Keratinocyte (primary cell): ENCODE measurements around the gene FITM2. TPM values are rescaled to one million over a fixed set of nuclear protein-coding genes. Genes with fewer than 3 reads are reported as not detected.
"Not testable (repeated sequence)": the region's sequence is repeated elsewhere in the genome, so short reads cannot be mapped to it uniquely, and the experiment has no call there.

Experiments used
- DNase-seq: peaks from one replicate; pipeline ENCODE4 v3.0.0-alpha.2; 2011; ENCODE audit warnings: low read depth, missing footprints, low spot score
- FAIRE-seq: peaks from 2 replicates; lab custom pipeline; 2011; peaks lifted over from hg19 to GRCh38; lab: Jason Lieb, UNC
- H2AFZ ChIP-seq: 2 replicates; pipeline ENCODE4 v1.6.0; 2012; ENCODE audit warnings: low read length, control low read depth, inconsistent platforms; ENCODE audit not compliant: control insufficient read depth
- H3K27ac ChIP-seq: 2 replicates; pipeline ENCODE4 v1.5.1; 2011; ENCODE audit warnings: low read length; ENCODE audit not compliant: control insufficient read depth, insufficient read depth
- H3K27me3 ChIP-seq: 3 replicates; pipeline ENCODE4 v1.6.0; 2011; ENCODE audit warnings: low read length; ENCODE audit not compliant: control insufficient read depth, insufficient read depth; ENCODE audit errors: extremely low read depth
- H3K36me3 ChIP-seq, 2 experiments: 2 replicates in 1 of 2; 3 replicates in 1 of 2; pipeline ENCODE4 v1.5.1; 2011; ENCODE audit warnings: low read length in 2 of 2, mild to moderate bottlenecking in 1 of 2; ENCODE audit not compliant: control insufficient read depth in 2 of 2, insufficient read depth in 2 of 2; ENCODE audit errors: extremely low read depth in 1 of 2
- H3K4me1 ChIP-seq: 3 replicates; pipeline ENCODE4 v1.5.1; 2011; ENCODE audit warnings: low read length; ENCODE audit not compliant: control insufficient read depth, insufficient read depth; ENCODE audit errors: extremely low read depth
- H3K4me2 ChIP-seq: 3 replicates; pipeline ENCODE4 v1.6.0; 2011; ENCODE audit warnings: low read depth, low read length; ENCODE audit not compliant: control insufficient read depth, insufficient read depth; ENCODE audit errors: extremely low read depth
- H3K4me3 ChIP-seq, 3 experiments: fragments of 200-600 bp in 1 of 3; sonication (generic) in 1 of 3; 2 replicates in 2 of 3; 3 replicates in 1 of 3; pipeline ENCODE4 v1.5.1; 2011 to 2016; ENCODE audit warnings: low read length in 3 of 3, mild to moderate bottlenecking in 3 of 3, control low read depth in 2 of 3, inconsistent platforms in 1 of 3, low read depth in 1 of 3, mixed read lengths in 1 of 3, mixed run types in 1 of 3, moderate library complexity in 1 of 3; ENCODE audit not compliant: control insufficient read depth in 2 of 3, insufficient read depth in 2 of 3; ENCODE audit errors: extremely low read depth in 1 of 3
- H3K79me2 ChIP-seq: 2 replicates; pipeline ENCODE4 v1.6.0; 2012; ENCODE audit warnings: low read length; ENCODE audit not compliant: control insufficient read depth, insufficient read depth
- H3K9ac ChIP-seq: 3 replicates; pipeline ENCODE4 v1.6.0; 2011; ENCODE audit warnings: low read length; ENCODE audit not compliant: control insufficient read depth, insufficient read depth; ENCODE audit errors: extremely low read depth
- H3K9me1 ChIP-seq: 3 replicates; pipeline ENCODE4 v1.6.0; 2011; ENCODE audit warnings: low read length; ENCODE audit not compliant: control insufficient read depth, insufficient read depth; ENCODE audit errors: extremely low read depth
- H3K9me3 ChIP-seq: 2 replicates; pipeline ENCODE4 v1.5.1; 2012; ENCODE audit warnings: low read depth, low read length; ENCODE audit not compliant: control insufficient read depth
- H4K20me1 ChIP-seq: 3 replicates; pipeline ENCODE4 v1.6.0; 2011; ENCODE audit warnings: low read length; ENCODE audit not compliant: control insufficient read depth, insufficient read depth; ENCODE audit errors: extremely low read depth
- EZH2 ChIP-seq: IDR thresholded peaks from one replicate; pipeline ENCODE4 v1.6.1; 2012; ENCODE audit warnings: inconsistent platforms, mild to moderate bottlenecking, low read length, moderate library complexity
- dilution Hi-C: fragments of 300-500 bp; cut with MboI; formaldehyde crosslinking; loops from one replicate; pipeline ENCODE4 v1.7.0; 2020; ENCODE audit warnings: low sequenced_read_pairs; ENCODE audit not compliant: extremely low pct_ligation_motif_present
- polyA plus RNA-seq, 5 experiments: library from polyadenylated mRNA; depleted of rRNA in 3 of 5; stranded (reverse) in 3 of 5; stranded (forward) in 1 of 5; unstranded in 1 of 5; fragments of >200 nt; gene quantifications; 1 replicate in 1 of 5; 2 replicates in 3 of 5; 3 replicates in 1 of 5; pipeline versions ENCODE4 v1.2.1 to v1.2.3, GENCODE V29; 2011 to 2012; ENCODE audit warnings: missing spikeins in 2 of 5, low read depth in 1 of 5, low replicate concordance in 1 of 5
- TF ChIP-seq, protein P1 (sequence below), 3 experiments: IDR thresholded peaks in 1 of 3; conservative IDR thresholded peaks in 1 of 3; optimal IDR thresholded peaks in 1 of 3; 2 replicates in 2 of 3; 3 replicates in 1 of 3; pipeline versions ENCODE3 to v1.5.1; 2011; ENCODE audit warnings: low read length in 3 of 3, mild to moderate bottlenecking in 3 of 3, moderate library complexity in 2 of 3, control low read depth in 1 of 3, inconsistent platforms in 1 of 3; ENCODE audit not compliant: insufficient read depth in 2 of 3; ENCODE audit errors: extremely low read depth in 1 of 3

FITM2 gene
- polyA plus RNA-seq, 1 donor (not counting 4 experiments of a cell fraction or from before 2014, with no cell fraction given): 2.9 TPM

DNA sequence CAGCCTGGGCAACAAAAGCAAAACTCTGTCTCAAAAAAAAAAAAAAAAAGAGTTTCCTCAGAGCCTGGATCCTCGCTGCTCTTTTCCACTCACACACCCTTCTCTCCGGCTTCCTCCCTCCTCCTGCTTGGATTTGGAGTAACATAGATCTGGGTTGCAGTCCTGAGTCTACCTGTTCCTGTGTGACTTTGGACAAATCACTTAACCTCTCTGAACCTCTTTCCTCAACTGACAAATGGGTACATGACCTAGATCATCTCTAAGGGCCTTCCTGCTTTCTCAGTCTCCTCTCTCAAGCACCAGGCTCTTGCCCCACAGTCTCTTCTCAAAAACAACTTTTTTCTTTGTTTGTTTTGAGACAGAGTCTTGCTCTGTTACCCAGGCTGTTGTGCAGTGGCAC, 20.2 kb upstream of the FITM2 start:
- H3K79me2 ChIP-seq: no peaks in the 10 kb centered on the region
- FAIRE-seq (no peak), DNase-seq (no peak)
- no peak overlapping the region for H3K9ac ChIP-seq
- TF ChIP-seq, protein P1, sequence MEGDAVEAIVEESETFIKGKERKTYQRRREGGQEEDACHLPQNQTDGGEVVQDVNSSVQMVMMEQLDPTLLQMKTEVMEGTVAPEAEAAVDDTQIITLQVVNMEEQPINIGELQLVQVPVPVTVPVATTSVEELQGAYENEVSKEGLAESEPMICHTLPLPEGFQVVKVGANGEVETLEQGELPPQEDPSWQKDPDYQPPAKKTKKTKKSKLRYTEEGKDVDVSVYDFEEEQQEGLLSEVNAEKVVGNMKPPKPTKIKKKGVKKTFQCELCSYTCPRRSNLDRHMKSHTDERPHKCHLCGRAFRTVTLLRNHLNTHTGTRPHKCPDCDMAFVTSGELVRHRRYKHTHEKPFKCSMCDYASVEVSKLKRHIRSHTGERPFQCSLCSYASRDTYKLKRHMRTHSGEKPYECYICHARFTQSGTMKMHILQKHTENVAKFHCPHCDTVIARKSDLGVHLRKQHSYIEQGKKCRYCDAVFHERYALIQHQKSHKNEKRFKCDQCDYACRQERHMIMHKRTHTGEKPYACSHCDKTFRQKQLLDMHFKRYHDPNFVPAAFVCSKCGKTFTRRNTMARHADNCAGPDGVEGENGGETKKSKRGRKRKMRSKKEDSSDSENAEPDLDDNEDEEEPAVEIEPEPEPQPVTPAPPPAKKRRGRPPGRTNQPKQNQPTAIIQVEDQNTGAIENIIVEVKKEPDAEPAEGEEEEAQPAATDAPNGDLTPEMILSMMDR (optimal IDR thresholded peaks at IDR 0.05 in 1 of 3, IDR thresholded peaks at IDR 0.05 in 1 of 3, conservative IDR thresholded peaks at IDR 0.05 in 1 of 3; ENCODE audit: extremely low read depth in 1 of 3, insufficient read depth in 2 of 3, low read length in 3 of 3): no peak
- TF ChIP-seq EZH2: no peak
- no peak overlapping the region for H3K4me3 ChIP-seq
- H3K4me1 ChIP-seq: no peaks in the 10 kb centered on the region
- no peak overlapping the region for H3K4me2 ChIP-seq
- dilution Hi-C loops: no loop called here
- H3K27me3 ChIP-seq: peaks cover 4% of the 10 kb centered on the region
- H3K36me3 ChIP-seq: no peaks in the 10 kb centered on the region
- no peak overlapping the region for H2AFZ ChIP-seq
- no peaks in the 10 kb centered on the region for H3K9me3 ChIP-seq
- no peaks in the 10 kb centered on the region for H4K20me1 ChIP-seq
- no peak overlapping the region for H3K27ac ChIP-seq
- no peaks in the 10 kb centered on the region for H3K9me1 ChIP-seq

DNA sequence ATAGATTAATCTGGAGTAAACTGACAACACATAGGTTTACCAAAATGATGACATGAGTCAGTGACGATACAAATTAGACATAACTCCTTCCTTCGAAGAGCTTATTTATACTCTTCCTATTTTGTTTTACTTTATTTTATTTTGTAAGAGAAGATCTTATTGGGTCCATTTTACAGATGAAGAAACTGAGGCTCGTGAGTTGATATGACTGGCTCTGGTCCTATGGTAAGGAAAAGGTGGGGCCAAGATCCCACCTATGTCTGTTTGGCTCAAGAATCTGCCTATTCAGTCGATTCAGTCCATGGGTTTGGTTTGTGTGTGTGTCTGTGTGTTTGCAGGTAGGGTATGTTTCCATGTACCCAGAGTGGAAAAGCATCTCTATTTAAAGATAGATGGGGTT, 17.4 kb upstream of the FITM2 start:
- Histone ChIP-seq H3K9me1 (no peaks in the 10 kb centered on the region), H4K20me1 (no peaks in the 10 kb centered on the region), H3K79me2 (no peaks in the 10 kb centered on the region), H3K4me1 (no peaks in the 10 kb centered on the region), H3K27me3 (no peaks in the 10 kb centered on the region), H3K36me3 (no peaks in the 10 kb centered on the region), H3K4me3 (no peak overlapping the region), H3K27ac (no peak overlapping the region), H3K4me2 (no peak overlapping the region), H2AFZ (no peak overlapping the region), H3K9ac (no peak overlapping the region), H3K9me3 (no peaks in the 10 kb centered on the region)
- TF ChIP-seq EZH2: no peak
- TF ChIP-seq, protein P1 (optimal IDR thresholded peaks at IDR 0.05 in 1 of 3, IDR thresholded peaks at IDR 0.05 in 1 of 3, conservative IDR thresholded peaks at IDR 0.05 in 1 of 3; ENCODE audit: extremely low read depth in 1 of 3, insufficient read depth in 2 of 3, low read length in 3 of 3): no peak
- dilution Hi-C loops: loop anchor here (10.0 kb wide), 1 partner anchor 56 kb away; no protein-coding TSS in a partner anchor
- no peak for DNase-seq
- no peak for FAIRE-seq

DNA sequence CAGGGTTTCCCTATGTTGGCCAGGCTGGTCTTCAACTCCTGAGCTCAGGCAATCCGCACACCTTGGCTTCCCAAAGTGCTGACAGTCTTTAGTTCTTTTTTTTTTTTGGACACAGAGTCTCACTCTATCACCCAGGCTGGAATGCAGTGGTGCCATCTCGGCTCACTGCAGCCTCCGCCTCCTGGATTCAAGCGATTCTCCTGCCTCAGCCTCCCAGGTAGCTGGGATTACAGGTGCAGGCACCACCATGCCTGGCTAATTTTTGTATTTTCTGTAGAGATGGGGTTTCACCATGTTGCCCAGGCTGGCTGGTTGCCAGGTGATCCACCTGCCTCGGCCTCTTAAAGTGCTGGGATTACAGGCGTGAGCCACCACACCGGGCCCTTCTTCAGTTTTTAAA, 16.7 kb upstream of the FITM2 start:
- not testable (repeated sequence) for H3K27me3 ChIP-seq, DNase-seq, H3K9me1 ChIP-seq, H3K9me3 ChIP-seq, H3K36me3 ChIP-seq, H2AFZ ChIP-seq, FAIRE-seq, H4K20me1 ChIP-seq, H3K4me2 ChIP-seq, H3K4me1 ChIP-seq, H3K9ac ChIP-seq, H3K27ac ChIP-seq, H3K4me3 ChIP-seq, H3K79me2 ChIP-seq
- dilution Hi-C loops: loop anchor here (10.0 kb wide), 1 partner anchor 57 kb away; no protein-coding TSS in a partner anchor
